Panc1 (cell line): ENCODE measurements around the gene FRMD4A.

Experiments
- POLR2AphosphoS5 ChIP-seq: IDR thresholded peaks from 2 replicates; pipeline ENCODE4 v1.6.1; 2012; ENCODE audit warnings: mild to moderate bottlenecking, low read depth, low read length, moderate library complexity
- SIN3A ChIP-seq: IDR thresholded peaks from 2 replicates; pipeline ENCODE4 v1.6.1; 2012; ENCODE audit warnings: low read depth, mild to moderate bottlenecking, low read length, moderate library complexity, borderline replicate concordance; ENCODE audit not compliant: insufficient read depth
- TF ChIP-seq, protein P1 (sequence below): fragments of 450-650 bp; IDR thresholded peaks from 2 replicates; pipeline ENCODE4 v1.5.1; 2017; ENCODE audit warnings: mild to moderate bottlenecking
- TF ChIP-seq, protein P2 (sequence below), 2 experiments: IDR thresholded peaks; 2 replicates each; pipeline ENCODE4 v1.6.1; 2011 to 2012; ENCODE audit warnings: low read depth in 2 of 2, control low read depth in 1 of 2, low read length in 1 of 2, mild to moderate bottlenecking in 1 of 2, moderate library complexity in 1 of 2; ENCODE audit not compliant: insufficient read depth in 1 of 2

DNA sequence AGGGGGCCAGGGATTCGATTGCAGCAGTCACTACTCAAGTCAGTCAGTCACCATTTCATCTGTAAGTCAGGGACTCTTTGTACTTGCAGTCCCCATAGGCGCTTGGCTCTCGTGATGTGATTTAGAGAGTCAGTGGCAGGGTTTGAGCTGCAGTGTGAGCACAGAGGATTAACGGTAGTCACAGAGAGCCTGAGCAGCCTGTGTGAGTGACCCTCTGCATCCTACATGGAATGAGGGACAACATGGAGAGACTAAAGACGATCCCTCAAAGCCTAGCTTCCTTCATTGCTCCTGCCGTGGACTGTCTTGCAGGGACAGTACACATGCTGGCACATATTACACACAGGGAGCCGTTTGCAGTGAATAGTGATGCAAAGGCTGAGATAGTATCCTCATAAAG, 687.7 kb downstream of the FRMD4A start:
- TF ChIP-seq, protein P1, sequence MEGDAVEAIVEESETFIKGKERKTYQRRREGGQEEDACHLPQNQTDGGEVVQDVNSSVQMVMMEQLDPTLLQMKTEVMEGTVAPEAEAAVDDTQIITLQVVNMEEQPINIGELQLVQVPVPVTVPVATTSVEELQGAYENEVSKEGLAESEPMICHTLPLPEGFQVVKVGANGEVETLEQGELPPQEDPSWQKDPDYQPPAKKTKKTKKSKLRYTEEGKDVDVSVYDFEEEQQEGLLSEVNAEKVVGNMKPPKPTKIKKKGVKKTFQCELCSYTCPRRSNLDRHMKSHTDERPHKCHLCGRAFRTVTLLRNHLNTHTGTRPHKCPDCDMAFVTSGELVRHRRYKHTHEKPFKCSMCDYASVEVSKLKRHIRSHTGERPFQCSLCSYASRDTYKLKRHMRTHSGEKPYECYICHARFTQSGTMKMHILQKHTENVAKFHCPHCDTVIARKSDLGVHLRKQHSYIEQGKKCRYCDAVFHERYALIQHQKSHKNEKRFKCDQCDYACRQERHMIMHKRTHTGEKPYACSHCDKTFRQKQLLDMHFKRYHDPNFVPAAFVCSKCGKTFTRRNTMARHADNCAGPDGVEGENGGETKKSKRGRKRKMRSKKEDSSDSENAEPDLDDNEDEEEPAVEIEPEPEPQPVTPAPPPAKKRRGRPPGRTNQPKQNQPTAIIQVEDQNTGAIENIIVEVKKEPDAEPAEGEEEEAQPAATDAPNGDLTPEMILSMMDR: no peak
- TF ChIP-seq POLR2AphosphoS5 (no peak), SIN3A (no peak)
- TF ChIP-seq, protein P2, sequence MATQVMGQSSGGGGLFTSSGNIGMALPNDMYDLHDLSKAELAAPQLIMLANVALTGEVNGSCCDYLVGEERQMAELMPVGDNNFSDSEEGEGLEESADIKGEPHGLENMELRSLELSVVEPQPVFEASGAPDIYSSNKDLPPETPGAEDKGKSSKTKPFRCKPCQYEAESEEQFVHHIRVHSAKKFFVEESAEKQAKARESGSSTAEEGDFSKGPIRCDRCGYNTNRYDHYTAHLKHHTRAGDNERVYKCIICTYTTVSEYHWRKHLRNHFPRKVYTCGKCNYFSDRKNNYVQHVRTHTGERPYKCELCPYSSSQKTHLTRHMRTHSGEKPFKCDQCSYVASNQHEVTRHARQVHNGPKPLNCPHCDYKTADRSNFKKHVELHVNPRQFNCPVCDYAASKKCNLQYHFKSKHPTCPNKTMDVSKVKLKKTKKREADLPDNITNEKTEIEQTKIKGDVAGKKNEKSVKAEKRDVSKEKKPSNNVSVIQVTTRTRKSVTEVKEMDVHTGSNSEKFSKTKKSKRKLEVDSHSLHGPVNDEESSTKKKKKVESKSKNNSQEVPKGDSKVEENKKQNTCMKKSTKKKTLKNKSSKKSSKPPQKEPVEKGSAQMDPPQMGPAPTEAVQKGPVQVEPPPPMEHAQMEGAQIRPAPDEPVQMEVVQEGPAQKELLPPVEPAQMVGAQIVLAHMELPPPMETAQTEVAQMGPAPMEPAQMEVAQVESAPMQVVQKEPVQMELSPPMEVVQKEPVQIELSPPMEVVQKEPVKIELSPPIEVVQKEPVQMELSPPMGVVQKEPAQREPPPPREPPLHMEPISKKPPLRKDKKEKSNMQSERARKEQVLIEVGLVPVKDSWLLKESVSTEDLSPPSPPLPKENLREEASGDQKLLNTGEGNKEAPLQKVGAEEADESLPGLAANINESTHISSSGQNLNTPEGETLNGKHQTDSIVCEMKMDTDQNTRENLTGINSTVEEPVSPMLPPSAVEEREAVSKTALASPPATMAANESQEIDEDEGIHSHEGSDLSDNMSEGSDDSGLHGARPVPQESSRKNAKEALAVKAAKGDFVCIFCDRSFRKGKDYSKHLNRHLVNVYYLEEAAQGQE (IDR thresholded peaks at IDR 0.05; ENCODE audit: insufficient read depth in 1 of 2, low read depth in 2 of 2, low read length in 1 of 2): no peak
